GM13976 (cell line): ENCODE results near the gene PRIMA1.
"Not testable (repeated sequence)": the region's sequence is repeated elsewhere in the genome, so short reads cannot be mapped to it uniquely, and the experiment has no call there.

Experiments used
- DNase-seq: peaks from one replicate; pipeline ENCODE4 v3.0.0; 2012; ENCODE audit warnings: low spot score
- in situ Hi-C: fragments of 300-500 bp; cut with MboI; formaldehyde crosslinking; loops from one replicate; pipeline ENCODE4 v1.12.0; 2022; ENCODE audit warnings: low sequenced_read_pairs, mixed read lengths, inconsistent platforms; ENCODE audit not compliant: unreplicated experiment
- TF ChIP-seq, protein P1 (sequence below): IDR thresholded peaks from 2 replicates; pipeline ENCODE4 v1.5.1; 2012; ENCODE audit warnings: borderline replicate concordance, mild to moderate bottlenecking; ENCODE audit not compliant: insufficient read depth; ENCODE audit errors: extremely low read depth, missing control alignments, control extremely low read depth

The PRIMA1 gene

DNA sequence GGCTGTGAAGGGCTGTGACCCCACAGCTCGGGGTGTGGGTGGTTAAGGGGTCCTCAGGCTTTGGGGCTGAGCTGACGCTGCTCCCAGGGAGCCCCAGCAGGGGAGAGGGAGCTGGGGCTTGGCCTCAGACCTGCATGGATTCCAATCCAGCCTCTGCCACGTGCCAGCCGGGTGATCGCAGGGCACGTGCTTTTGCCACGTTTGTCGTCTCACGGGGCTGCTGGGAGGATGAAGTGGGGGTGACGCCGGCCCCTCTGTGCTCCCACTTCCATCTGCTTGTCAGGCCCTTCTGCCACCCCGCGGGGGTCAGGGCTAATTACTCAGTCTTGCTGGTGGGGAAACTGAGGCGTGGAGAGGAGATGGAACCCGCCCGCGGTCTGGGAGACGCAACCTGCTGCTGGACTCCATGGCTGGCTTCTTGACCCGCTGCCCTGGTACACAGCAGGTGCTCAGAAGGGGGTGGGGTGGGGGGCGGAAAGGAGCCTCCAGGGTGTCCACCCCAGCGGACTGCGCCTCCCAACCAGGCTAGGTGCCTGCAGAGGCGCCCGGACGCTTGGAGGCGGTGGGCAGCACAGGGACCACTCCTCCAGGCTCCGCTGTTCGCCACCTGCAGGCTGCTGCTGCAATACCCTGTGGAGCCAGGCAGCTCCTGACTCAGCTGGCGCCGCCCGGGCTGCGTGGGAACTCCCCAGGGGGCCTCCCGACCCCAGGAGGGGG, 36.4 kb upstream of the PRIMA1 start:
- no peak for DNase-seq
- in situ Hi-C loops = no loop called here

DNA sequence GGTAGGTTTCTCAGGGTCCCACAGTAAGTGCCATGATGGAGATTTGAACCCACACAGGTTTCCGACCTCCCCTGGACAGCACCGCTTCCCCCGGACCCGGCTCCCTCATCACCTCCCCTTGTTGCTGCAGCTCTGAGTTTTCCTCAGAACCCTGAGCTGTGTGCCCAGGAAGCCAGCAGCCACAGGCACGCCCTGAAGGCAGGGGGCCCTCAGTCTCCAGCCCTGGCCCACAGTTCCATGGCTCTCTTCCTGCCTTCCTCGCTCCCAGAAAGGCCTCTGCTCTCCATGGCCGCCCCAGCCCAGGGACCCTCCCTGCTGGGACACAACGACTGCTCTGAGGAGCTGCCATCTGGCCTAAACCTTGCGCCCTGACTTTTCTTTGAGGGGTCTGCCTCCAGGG, 35.8 kb upstream of the PRIMA1 start:
- DNase-seq = no peak
- in situ Hi-C loops = no loop called here
- TF ChIP-seq, protein P1, sequence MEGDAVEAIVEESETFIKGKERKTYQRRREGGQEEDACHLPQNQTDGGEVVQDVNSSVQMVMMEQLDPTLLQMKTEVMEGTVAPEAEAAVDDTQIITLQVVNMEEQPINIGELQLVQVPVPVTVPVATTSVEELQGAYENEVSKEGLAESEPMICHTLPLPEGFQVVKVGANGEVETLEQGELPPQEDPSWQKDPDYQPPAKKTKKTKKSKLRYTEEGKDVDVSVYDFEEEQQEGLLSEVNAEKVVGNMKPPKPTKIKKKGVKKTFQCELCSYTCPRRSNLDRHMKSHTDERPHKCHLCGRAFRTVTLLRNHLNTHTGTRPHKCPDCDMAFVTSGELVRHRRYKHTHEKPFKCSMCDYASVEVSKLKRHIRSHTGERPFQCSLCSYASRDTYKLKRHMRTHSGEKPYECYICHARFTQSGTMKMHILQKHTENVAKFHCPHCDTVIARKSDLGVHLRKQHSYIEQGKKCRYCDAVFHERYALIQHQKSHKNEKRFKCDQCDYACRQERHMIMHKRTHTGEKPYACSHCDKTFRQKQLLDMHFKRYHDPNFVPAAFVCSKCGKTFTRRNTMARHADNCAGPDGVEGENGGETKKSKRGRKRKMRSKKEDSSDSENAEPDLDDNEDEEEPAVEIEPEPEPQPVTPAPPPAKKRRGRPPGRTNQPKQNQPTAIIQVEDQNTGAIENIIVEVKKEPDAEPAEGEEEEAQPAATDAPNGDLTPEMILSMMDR = no peak

More for the DNA sequence above, 36.4 kb upstream of the PRIMA1 start:
- TF ChIP-seq, protein P1 = no peak

DNA sequence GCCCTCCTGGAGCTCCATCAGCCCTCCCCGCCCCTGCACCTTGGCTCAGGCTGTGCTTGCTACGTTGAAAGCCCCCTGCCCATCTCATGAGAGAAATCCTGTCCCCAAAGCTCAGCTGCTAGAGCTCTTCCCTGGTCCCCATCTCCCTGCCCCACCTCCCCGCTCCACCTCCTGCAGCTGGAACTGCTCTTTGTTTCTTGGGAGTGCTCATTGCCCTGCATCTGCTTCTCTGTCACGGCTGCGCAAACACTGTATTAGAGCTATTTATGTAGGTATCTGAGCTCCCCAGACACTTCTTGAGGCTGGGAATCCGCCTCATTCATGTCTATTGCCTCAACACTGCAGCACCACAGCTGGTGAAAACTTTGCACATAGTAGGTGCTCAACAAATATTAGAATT, 32.8 kb upstream of the PRIMA1 start:
- in situ Hi-C loops = no loop called here
- TF ChIP-seq, protein P1 = no peak
- DNase-seq = no peak

DNA sequence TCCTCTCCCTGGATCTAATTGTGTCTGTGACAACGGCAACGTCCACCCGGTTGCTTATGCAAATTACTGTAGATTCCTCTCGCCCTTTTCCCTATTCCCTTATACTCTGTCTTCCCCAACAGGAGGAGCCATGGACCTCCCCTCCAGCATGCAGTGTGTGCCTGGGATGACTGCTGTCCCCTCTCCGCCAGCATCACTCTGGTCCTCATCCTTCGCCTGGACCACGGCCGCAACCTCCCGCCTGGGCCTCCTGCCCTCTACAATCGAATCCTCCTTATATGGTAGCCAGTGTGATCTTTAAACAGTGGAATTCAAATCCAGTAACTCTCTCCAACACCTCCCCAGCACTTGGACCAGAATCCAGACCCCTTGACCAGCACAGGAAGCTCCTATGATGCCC, 30.6 kb upstream of the PRIMA1 start:
- in situ Hi-C loops = no loop called here
- TF ChIP-seq, protein P1 = no peak
- no peak for DNase-seq

DNA sequence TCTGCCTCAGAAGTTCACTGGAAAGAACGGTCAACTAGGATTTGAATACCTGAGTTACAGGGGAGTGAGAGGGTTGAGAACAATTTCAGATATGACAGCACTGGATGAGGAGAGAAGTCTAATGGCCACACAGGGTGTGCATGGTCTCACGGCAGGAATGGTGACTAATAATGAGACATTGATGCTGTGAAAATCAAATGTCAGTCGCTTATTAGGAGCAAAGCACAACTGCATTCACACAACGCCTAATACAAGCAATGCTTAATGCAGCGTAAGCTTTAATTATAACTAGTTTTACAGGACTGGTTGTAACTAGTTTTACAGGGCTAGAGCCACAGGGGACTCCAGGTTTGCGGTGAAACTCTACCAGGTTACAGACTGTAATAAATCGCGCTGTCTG, 23.4 kb upstream of the PRIMA1 start:
- in situ Hi-C loops = no loop called here
- DNase-seq = no peak
- TF ChIP-seq, protein P1 = no peak

DNA sequence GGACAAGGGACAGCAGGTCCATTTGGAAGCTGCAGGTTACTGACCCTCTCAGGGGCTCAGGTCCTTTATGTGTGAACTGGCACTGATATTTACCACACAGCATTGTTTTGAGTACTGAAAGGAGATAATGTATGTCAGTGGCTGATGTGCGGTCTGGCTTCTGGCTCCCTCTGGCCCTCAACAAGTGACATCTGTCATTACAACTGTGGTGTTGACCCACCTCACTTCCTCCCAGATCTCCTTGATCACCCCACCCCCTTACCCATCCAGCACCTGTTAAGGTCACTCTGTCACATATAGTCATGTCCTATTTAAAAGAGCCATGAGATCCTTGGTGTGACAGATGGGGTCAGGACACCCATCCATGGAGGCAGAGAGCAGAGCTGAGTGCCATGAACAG, 22.7 kb upstream of the PRIMA1 start:
- TF ChIP-seq, protein P1 = no peak
- DNase-seq = no peak
- in situ Hi-C loops = no loop called here

DNA sequence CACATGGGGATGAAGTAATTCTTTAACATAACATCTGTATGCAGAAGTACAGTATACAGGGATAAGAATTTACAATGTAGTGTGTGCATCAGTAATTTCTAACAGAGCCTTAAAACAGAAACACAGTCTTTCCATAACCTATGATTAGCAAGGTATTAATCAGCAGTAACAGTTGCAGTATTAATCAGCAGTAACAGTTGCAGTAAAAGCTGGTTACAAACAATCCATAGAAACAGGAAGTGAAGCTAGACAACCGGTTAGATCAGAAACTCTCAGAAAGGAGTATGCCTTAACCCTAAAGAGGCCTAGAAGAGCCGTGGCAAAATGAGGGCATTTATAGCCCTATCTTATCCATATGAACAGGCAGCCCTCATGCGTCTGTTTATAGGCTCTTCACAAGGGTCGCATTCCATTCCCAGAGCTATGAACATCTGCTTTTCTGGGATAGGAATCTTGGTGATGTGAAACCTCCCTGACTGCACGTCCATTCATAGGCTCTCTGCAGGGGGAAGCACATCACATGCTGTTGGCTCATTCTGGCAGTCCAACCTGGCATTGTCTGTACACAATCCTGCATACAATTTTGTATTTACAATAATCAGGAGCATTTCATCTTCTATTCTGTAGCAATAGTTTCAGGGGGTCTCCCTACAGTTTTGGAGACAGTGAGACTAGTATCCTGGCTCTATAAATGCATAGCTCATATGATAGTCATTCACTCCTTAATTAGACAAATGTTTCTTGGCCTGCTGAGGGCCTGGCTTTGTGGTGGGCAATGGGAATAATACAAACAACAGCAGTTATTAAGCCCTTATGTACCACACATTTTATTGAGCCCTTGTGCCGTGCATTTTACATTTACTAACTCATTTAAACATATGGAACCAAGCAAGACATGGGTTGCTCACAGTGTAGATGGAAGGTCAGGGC, 21.5 kb upstream of the PRIMA1 start:
- in situ Hi-C loops, DNase-seq: not testable (repeated sequence)
